Camera-type eye (tissue), 1 donor: ENCODE data around the gene HILPDA. TPM values are rescaled to one million over a fixed set of nuclear protein-coding genes. Genes with fewer than 3 reads are reported as not detected.

ENCODE experiments used
- total RNA-seq: library from RNA; depleted of rRNA; stranded (reverse); fragments of >200 nt; gene quantifications from one replicate; pipeline ENCODE4 v1.2.3, GENCODE V29; 2014

Gene HILPDA
- total RNA-seq, result 27.8 TPM

GRCh38 chr7:128455543-128456254, at the start of gene HILPDA:
Gene HILPDA (plus strand): TSS chr7:128455878. CDS start chr7:128457269, 1,391 bp downstream.

GRCh38 chr7:128409596-128410450, 45.9 kb upstream of the HILPDA start, which contains the start of gene IMPDH1:
Gene IMPDH1 (minus strand): TSS chr7:128409982. CDS start chr7:128409901, 81 bp downstream.

GRCh38 chr7:128476402-128477335, 21.0 kb downstream of the HILPDA start, which contains the start of gene METTL2B:
Gene METTL2B (plus strand): TSS chr7:128476748. CDS start chr7:128476766, 18 bp downstream.

Other genes with a start within 250 kb of the HILPDA start
- not detected for gene LEP, start 214.6 kb upstream of the HILPDA start, total RNA-seq
- 41.5 TPM for gene RBM28, start 112.0 kb upstream of the HILPDA start, total RNA-seq
- gene PRRT4, start 94.2 kb upstream of the HILPDA start, total RNA-seq, result 6.8 TPM
- 69.2 TPM for gene IMPDH1, start 45.9 kb upstream of the HILPDA start, total RNA-seq
- 38.6 TPM for gene METTL2B, start 20.9 kb downstream of the HILPDA start, total RNA-seq
- gene GARIN1A, start 216.4 kb downstream of the HILPDA start, total RNA-seq, result 0.49 TPM